ENCODE results near the gene DLEC1.

Gene DLEC1

GRCh38 chr3:38107911-38108648 lies 69.1 kb downstream of the DLEC1 start:
- DNase-seq (ENCODE audit: insufficient read length, low spot score) (no peak), FAIRE-seq (no peak)

- no peak for DNase-seq (ENCODE audit: insufficient read length, low spot score)
Observed at GRCh38 chr3:38108649-38109579, 69.9 kb downstream of the DLEC1 start.

GRCh38 chr3:38109580-38110313 lies 70.7 kb downstream of the DLEC1 start:
- no peak for DNase-seq (ENCODE audit: insufficient read length, low spot score)
- FAIRE-seq: no peak

More at GRCh38 chr3:38108649-38109579, 69.9 kb downstream of the DLEC1 start:
- FAIRE-seq: no peak

GRCh38 chr3:38110314-38111050 lies 71.5 kb downstream of the DLEC1 start:
- no peak for FAIRE-seq
- DNase-seq (ENCODE audit: insufficient read length, low spot score): no peak

- FAIRE-seq: no peak
- DNase-seq (ENCODE audit: insufficient read length, low spot score): no peak
Observed at GRCh38 chr3:38111201-38111600, 72.2 kb downstream of the DLEC1 start.

GRCh38 chr3:38111696-38112377 lies 72.8 kb downstream of the DLEC1 start:
- FAIRE-seq (no peak), DNase-seq (ENCODE audit: insufficient read length, low spot score) (no peak)

GRCh38 chr3:38112378-38112761 lies 73.4 kb downstream of the DLEC1 start:
- DNase-seq (ENCODE audit: insufficient read length, low spot score): no peak
- FAIRE-seq: no peak

GRCh38 chr3:38114052-38114874 lies 75.3 kb downstream of the DLEC1 start:
- no peak for FAIRE-seq
- no peak for DNase-seq (ENCODE audit: insufficient read length, low spot score)

GRCh38 chr3:38114875-38115644 lies 76.1 kb downstream of the DLEC1 start:
- FAIRE-seq (no peak), DNase-seq (ENCODE audit: insufficient read length, low spot score) (no peak)

GRCh38 chr3:38115645-38116427 lies 76.8 kb downstream of the DLEC1 start:
- FAIRE-seq (no peak), DNase-seq (ENCODE audit: insufficient read length, low spot score) (no peak)

- no peak for DNase-seq (ENCODE audit: insufficient read length, low spot score)
- FAIRE-seq: no peak
Observed at GRCh38 chr3:38116471-38117162, 77.6 kb downstream of the DLEC1 start.

- FAIRE-seq: no peak
- no peak for DNase-seq (ENCODE audit: insufficient read length, low spot score)
Observed at GRCh38 chr3:38117163-38117716, 78.2 kb downstream of the DLEC1 start.

GRCh38 chr3:38117748-38118420 lies 78.9 kb downstream of the DLEC1 start:
- FAIRE-seq (peak; percentile 53), DNase-seq (ENCODE audit: insufficient read length, low spot score) (peak; percentile 78)

GRCh38 chr3:38118421-38119247 lies 79.6 kb downstream of the DLEC1 start:
- FAIRE-seq (no peak), DNase-seq (ENCODE audit: insufficient read length, low spot score) (no peak)

- DNase-seq (ENCODE audit: insufficient read length, low spot score): no peak
- no peak for FAIRE-seq
Observed at GRCh38 chr3:38119248-38119544, 80.2 kb downstream of the DLEC1 start.

All from GM19239 (cell line).